Endothelial cell of umbilical vein (primary cell): Measurements from ENCODE around the gene KANK3. TPM values are rescaled to one million over a fixed set of nuclear protein-coding genes. Genes with fewer than 3 reads are reported as not detected.

Experiments
- microRNA-seq: library from miRNA; unstranded; fragments of <30 nt; microRNA quantifications from one replicate; pipeline ENCODE4 v1.2.0, GENCODE V29; 2021; ENCODE audit warnings: borderline number of aligned reads, borderline replicate concordance
- polyA plus RNA-seq, 4 experiments: library from polyadenylated mRNA; depleted of rRNA in 3 of 4; stranded (reverse) in 3 of 4; unstranded in 1 of 4; fragments of >200 nt; gene quantifications; 2 replicates each; pipeline versions ENCODE4 v1.2.1 to v1.2.3, GENCODE V29; 2011 to 2012; ENCODE audit warnings: missing spikeins in 1 of 4
- small RNA-seq: library from RNA; depleted of rRNA; stranded (forward); fragments of <200 nt; gene quantifications from one replicate; pipeline ENCODE3, GENCODE V24; 2012; ENCODE audit warnings: low replicate concordance, low read depth; ENCODE audit not compliant: insufficient read depth, insufficient read length
- total RNA-seq: library from RNA; stranded (reverse); gene quantifications from 2 replicates; pipeline ENCODE4 v1.2.3, GENCODE V29; 2021

KANK3 gene
- total and polyA plus RNA-seq, 2 donors (not counting 3 experiments of a cell fraction or from before 2014, with no cell fraction given), result 22.1 to 30.0 TPM

Small RNA genes within 50 kb of the gene (microRNA-seq; reads per million reads assigned to microRNA genes)
- not detected for gene MIR4999

Small RNA genes within 50 kb of the gene (small RNA-seq; reads per million reads assigned to genes)
- gene MIR4999, result not detected

Other genes starting within 250 kb of the KANK3 start
- gene FBN3, start 193.7 kb downstream of the KANK3 start, total RNA-seq, result not detected in 2 replicates
- not detected in 2 replicates for gene FBN3, start 193.7 kb downstream of the KANK3 start, polyA plus RNA-seq
- gene CERS4, start 133.9 kb downstream of the KANK3 start, total RNA-seq, result 2.5 and 4.9 TPM in 2 replicates
- 7.7 and 9.9 TPM in 2 replicates for gene CERS4, start 133.9 kb downstream of the KANK3 start, polyA plus RNA-seq
- gene CD320, start 34.9 kb downstream of the KANK3 start, total RNA-seq, result 84.9 and 86.7 TPM in 2 replicates
- gene CD320, start 34.9 kb downstream of the KANK3 start, polyA plus RNA-seq, result 190 and 255 TPM in 2 replicates
- 60.2 and 62.0 TPM in 2 replicates for gene NDUFA7, start 21.9 kb downstream of the KANK3 start, total RNA-seq
- gene NDUFA7, start 21.9 kb downstream of the KANK3 start, polyA plus RNA-seq, result 169 and 196 TPM in 2 replicates
- gene RPS28, start 21.8 kb downstream of the KANK3 start, total RNA-seq, result 1,555 and 1,664 TPM in 2 replicates
- gene RPS28, start 21.8 kb downstream of the KANK3 start, polyA plus RNA-seq, result 865 and 990 TPM in 2 replicates
- gene ANGPTL4, start 20.9 kb upstream of the KANK3 start, total RNA-seq, result 3.9 and 4.6 TPM in 2 replicates
- 14.1 and 18.5 TPM in 2 replicates for gene ANGPTL4, start 20.9 kb upstream of the KANK3 start, polyA plus RNA-seq
- 92.2 and 99.8 TPM in 2 replicates for gene RAB11B, start 47.1 kb upstream of the KANK3 start, total RNA-seq
- 74.1 and 80.0 TPM in 2 replicates for gene RAB11B, start 47.1 kb upstream of the KANK3 start, polyA plus RNA-seq
- gene MARCHF2, start 70.0 kb upstream of the KANK3 start, total RNA-seq, result 40.1 and 43.5 TPM in 2 replicates
- 91.9 and 130 TPM in 2 replicates for gene MARCHF2, start 70.0 kb upstream of the KANK3 start, polyA plus RNA-seq
- 288 and 301 TPM in 2 replicates for gene HNRNPM, start 101.7 kb upstream of the KANK3 start, total RNA-seq
- 244 and 250 TPM in 2 replicates for gene HNRNPM, start 101.7 kb upstream of the KANK3 start, polyA plus RNA-seq
- 0.31 TPM in 1 of 2 replicates, not detected in the other for gene PRAM1, start 159.4 kb upstream of the KANK3 start, total RNA-seq
- gene PRAM1, start 159.4 kb upstream of the KANK3 start, polyA plus RNA-seq, result 0.14 TPM in 1 of 2 replicates, not detected in the other
- gene ZNF414, start 170.9 kb upstream of the KANK3 start, total RNA-seq, result 14.5 and 20.6 TPM in 2 replicates
- 10.6 and 11.6 TPM in 2 replicates for gene ZNF414, start 170.9 kb upstream of the KANK3 start, polyA plus RNA-seq
- gene MYO1F, start 234.2 kb upstream of the KANK3 start, total RNA-seq, result 0.07 and 0.22 TPM in 2 replicates
- gene MYO1F, start 234.2 kb upstream of the KANK3 start, polyA plus RNA-seq, result 0.25 and 0.39 TPM in 2 replicates